Measurements from ENCODE around the gene OVCA2.

OVCA2 gene

DNA sequence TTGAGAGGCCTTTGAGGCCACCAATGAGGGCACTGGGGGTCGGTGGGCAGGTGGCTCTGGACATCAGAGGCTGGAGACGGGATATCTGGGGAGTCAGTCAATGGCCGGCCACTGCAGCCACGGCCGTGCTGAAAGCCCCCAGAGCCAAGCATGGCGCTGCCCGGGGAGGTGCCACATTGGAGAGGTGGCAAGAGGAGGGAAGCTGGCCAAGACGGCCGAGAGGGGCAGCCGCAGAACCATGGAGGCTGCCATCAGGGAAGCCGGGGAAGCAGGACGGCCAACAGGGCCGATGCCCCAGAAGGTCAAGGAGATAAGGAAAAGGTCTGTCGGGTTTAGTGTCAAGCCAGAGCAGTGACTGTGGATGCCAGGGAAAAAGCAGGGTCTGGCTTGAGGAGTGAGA lies 26.5 kb upstream of the OVCA2 start:
- DNase-seq: no peak

DNA sequence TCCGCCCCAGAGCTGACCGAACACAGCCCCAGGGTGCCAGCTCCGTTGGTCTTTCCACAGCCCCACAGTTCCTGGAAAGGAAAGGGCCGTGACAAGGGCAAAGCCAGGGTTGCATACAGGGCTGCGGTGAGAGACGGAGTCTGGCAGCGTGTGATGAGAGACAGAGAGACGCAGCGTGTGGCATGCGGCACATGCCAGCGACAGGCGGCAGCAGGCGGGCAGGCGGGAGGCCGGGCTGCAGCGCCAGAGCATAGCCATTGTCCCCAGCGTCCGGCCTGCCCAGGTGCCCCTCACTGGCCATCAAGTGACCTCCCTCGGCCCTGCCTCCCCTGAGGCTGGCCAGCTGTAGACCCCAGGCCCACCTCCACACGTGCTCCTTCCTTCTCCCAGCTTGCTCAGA lies 25.3 kb upstream of the OVCA2 start:
- no peak for DNase-seq

DNA sequence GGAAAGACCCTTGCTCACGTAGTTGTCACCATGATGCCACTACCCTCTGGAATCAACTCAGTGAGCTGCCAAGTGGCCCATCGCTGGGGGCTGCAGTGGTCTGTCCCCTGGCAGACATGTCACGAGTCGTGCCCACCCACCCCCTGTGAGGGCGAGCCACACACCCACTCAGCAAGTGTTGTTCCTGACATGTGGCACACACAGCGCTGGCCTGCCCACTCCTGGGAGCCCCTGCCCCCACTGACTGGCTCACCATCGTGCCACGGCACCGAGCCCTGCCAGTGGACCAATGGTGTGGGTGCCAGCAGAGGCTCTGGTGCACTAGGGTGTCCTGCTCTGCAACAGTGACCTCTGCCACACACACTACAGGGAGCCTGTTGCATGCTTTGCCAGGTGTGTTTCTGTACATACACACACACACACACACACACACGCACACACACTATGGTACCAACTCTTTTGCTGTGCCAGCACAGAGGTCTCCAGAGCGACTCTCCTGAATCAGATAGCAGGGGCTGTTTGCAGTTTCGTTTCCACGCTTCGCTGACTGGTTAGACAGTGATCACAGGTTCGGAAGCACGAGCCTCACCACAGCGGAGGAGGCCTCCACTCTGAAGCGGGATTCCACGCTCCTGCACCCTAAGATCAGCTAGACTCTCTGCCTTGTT lies 24.4 kb upstream of the OVCA2 start:
- no peak for DNase-seq

DNA sequence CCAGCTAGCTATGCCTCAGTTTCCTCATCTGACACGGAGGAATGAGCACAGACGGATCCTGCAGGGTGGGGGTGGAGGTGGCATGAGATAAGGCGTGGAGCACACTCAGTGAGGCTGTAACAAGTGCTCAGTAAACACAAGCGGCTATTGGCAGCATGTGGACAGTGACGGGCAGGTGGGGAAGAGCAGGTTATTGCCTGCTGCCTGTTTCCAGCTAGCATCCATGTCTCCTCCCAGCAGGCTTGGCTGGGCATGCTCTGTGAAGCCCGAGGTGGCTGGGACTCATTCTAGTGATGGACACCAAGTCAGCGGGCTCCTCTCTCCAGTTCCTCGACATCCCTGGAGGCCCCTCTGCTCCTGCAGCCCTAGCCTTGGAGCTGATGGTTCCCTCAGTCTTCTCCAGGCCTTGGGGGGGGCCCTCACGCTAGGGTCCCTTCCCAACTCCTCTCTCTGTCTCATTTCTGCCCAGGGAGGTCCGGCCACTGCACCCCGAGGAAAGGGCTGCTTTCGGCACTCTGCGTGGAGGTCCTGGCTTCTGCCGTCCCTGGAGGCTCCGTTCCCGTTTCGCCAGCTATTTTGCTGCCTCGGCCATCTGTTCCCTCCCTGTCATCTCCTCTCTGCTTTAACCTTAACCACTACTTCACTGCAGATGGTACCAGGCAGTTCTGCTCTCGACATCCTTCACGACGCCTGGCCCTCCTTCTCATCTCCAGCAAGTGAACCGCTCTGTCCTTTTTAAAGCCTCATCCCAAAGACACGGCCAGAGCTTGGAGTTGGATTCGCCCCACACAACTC lies 22.9 kb upstream of the OVCA2 start:
- DNase-seq: no peak

DNA sequence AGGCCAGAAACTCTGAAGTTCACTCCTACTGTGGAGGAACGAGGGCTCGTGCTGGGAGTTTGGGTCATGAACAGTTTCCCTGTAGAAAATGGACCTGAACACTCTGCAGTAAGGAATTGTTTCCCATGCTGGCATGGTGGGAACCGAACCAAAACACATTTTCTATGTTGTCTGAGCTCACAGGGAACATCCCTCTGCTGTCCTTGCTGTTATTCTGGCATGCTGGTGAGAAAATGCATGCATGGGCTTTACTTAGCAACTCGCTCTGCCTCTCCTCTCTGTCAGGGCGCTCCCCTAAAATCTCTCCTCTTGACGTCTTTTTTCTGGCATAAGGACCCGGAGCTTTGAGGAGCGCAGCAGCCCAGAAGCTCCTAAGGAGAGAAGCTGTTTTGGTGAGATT lies 22.1 kb upstream of the OVCA2 start:
- no peak for DNase-seq

DNA sequence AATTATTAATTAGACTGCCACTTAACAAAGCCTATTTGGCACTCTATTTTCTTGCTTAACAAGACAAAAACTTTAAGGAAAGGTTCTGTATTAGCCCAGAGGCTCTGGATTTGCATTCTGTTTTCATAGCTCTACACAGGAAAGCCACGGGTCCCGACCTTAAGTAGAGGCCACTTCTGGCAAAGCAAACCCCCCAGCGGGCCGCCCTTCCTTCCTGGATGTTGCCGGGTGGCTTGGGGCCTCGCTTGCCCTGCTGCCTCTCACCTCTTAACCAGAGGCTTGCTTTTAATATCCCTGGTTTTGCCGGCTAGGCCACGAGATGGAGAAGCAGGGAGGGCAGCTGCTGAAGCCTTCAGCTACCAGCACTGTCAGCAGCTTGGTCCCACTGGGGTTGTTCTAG lies 21.1 kb upstream of the OVCA2 start:
- no peak for DNase-seq

DNA sequence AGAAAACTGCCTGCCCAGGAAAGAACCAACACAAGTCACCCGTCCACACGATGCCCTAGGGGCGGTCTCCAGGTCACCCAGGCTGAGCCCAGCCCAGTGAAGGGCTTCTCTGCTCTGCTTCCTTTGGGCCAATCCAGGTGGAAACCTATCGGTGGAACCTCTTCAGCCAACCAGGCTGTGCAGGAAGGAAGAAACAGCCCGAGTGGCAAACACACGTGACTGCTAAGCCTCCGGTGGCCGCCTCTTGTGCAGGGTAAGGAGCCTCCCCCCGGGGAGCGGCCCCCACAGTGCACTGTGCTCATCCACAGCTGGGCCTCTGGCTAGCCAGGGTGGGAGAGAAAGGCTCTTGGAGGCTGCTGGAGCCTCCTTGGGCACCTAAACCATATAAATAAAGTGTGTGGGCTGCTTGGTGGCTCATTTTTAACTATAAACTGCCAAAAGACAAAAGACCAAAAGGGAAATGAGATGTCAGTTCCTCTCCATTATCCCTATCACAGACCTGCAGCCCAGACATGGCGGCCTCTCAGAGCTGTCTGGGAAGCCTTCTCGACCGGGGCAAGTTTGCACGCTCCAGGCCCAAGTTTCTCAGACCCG lies 19.1 kb upstream of the OVCA2 start:
- no peak for DNase-seq

DNA sequence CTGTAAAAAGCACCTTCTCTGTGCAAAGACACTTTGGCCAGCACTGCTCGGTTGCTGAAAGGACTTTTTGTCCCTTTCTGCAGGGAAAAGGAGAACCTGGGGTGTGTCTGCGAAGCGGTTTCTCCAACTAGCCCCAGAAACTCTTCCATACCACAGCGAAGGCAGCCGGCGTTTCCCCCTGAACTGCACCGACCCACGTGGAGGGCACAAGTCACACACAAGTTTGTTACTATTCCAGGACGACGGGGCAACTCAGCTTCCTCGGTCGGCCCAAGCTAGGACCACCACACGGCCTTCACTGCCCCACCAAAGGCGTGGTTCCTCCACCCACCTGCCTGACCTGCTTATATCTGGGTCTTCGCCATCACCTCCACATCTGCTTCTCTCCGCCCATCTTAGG lies 18.6 kb upstream of the OVCA2 start:
- no peak for DNase-seq

DNA sequence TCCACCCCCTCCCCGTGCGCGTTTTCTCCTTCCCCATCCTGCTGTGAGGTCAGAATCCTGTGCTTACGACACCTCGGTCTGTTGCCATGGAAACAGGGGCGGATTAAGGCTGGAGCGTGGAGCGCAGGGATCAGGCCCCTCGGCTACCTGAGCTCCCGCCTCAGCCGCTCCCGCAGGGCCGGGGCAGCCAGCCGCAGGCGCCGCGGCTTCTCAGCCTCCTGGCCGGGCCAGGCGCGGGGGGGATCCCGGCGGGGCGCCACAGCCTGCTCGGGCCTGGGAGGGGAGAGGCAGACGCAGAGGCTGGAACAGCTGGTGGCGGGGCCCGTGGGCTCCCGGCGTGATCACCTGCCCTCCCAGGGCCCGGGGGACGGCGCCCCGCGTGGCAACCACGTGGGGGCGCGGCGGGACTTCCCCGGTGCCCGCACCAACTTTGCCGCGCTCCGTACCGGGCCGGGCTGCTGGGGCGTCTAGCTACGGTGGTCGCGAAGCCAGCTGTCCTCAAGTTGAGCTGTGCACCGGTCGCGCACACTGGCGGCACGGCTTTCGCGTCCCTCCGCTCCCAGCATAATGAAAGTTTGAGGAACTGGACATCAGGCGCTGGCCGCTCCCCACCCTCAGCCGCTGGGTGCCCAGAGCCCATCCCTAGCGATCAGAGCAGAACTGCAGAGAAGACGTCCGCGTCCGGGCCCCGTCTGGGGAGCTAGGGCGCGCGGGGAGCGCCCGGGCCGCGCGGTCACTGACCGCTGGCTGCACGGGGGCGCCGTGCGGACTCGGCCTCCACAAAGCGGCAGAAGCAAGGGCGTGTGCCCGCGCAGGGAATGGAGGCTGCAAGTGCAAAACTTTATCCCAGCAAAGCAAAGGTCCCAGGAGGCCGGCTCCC lies 17.9 kb upstream of the OVCA2 start:
- DNase-seq: peak; percentile 57

DNA sequence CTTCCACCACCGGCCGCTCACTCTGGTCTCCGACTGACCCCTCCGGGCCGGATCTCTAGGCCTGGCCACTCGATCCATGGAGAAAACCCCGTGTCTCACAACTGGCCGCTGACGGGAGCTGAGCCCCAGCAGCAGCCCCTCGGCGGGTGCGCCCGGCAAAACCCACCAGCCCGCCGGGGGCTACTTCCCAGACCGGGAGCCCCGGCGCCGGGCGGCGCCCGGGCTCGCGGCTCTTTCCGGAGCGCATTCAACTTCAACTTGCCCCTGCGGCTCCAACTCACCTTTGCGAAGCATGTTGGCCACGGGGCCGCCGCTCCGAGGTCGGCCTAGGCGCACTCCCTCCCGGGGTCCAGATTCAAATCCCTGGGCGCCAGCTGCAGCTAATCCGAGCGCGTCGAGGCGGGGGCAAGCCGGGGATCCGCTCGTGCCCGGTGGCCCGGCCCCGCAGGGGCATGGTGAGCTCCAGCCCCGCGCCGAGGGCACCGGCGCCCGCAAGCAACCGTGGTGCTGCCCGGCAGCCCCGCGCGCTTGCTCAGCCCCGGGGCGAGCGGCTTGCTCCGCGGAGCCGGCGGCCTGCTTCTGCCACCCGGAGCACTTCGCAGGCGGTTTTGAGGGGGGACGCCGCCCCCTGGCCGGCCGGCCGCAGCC lies 17.1 kb upstream of the OVCA2 start:
- DNase-seq: peak; percentile 31

DNA sequence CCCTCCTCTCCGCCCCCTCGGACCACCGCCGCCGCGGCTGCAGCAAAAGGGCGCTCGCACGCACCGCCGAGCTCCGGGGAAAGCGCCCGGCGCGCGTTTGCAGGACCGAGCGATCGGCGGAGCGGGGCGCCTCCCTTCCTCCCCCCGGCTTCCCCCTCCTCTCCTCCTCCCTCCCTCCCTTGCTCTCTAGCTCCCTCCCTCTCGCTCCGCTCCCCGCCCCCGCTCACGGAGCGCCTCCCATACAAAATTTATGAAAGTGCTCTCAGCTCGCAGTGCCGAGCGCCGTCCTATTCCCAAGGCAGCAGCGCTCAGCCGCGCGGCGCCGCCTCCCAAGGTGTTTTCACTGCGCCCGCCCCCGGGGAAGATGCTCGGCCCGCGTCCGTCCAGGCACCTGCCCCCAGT lies 16.6 kb upstream of the OVCA2 start, which contains the start of gene RTN4RL1:
Gene RTN4RL1, minus strand, starts transcription at position 115 of the 402 bp plus-strand sequence. CDS start 469 bp downstream, outside the sequence.
- DNase-seq: peak; percentile 79

DNA sequence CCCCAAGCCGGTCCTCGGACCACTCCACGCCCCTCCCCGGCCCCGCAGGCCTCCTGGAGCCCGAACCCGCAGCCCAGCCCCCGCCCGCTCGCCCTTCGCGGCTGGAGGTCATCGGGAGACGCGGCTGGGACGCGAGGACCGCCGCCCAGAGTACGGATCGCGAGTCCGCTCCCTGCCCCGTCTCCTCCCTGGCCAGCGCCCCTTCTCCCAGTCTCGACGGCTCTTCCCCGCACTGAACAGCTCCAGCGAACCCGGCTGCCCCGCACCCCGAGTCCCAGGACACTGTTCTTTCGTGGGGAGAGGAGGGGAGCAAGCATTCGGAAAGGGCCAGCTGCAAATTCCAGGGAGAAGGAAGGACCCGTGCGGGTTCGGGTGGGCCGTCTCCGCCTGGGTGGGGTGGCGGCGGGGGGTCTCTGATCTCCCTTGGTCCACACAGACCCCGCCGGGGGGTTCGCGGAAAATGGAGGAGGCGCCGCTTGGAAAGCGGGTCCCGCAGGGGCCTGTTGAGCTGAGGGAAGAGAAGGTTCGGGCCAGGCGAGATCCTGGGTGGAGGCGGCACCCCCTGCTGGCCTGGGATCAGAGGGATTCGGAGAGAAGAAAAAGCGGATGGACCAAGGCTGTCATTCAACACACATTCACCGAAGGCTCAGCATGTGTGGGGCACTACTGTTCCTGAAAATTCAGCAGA lies 16.1 kb upstream of the OVCA2 start:
- DNase-seq: peak; percentile 55

DNA sequence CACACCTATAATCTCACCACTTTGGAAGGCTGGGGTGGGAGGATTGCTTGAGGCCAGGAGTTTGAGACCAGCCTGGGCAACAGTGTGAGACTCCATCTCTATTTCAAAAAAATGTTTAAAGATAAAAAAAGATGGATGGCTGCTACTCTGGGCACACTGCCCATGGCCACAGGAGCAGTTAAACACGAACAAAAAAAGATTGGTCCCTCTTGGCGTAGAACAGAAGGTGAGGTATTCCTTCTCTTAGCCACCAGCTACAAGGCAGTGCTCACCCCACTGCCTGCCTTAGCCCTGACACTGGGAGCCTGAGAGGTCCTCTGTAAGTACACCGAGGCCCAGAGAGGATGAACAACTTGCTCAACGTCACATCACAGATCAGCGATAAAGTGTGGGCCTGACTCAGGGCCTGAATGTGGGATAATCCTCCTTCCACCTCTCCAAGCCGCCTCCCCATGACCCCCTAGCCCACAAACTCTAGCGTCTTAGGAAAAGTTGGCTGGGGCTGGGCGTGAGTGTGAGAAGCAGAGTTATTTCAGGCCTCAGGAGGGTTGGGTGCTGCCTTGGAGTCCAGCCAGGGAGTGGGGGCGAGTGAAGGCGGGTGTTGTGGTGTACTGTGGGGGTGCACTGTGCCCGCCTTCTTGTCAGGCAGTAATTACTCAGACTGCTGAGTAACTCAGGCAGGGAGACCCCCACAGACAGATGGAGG lies 14.1 kb upstream of the OVCA2 start:
- no peak for DNase-seq

DNA sequence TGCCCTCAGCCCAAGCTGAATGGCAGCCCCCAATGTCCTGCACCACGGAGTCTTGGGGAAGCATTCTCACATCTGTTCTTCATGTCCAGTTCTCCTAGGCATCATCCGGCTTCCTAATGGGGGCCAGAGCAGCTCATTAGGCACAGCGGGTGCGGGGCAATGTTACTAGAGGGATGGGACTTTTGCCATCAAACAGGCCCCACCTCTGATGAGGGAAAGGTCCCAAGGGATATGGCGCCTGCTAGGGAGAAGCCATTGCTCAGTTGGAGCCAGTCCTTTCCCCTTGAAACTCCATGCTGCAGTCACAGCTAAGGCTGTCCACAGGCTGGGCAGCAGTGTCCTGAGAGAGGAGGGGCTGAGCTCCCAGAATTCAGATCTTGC lies 13.6 kb upstream of the OVCA2 start:
- DNase-seq: no peak

DNA sequence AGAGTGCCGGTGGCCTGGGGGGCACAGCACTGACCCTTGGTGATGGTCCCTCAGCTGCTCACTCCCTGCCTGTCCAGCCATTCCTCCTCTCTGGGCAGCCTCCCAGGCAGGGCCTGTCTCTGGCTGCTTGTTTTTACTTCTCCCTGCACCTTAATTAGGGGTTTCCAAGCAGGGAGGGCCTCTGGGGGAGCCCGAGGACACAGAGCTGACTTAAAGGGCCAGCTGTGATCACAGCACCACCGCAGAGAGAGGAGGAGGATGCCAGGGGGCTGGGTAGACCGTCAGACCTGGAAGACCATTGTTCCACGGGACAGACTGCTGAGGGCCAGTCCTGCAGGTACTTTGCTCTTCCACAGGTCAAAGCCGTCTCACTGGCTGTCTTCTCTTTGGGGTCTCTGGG lies 13.1 kb upstream of the OVCA2 start:
- no peak for DNase-seq

DNA sequence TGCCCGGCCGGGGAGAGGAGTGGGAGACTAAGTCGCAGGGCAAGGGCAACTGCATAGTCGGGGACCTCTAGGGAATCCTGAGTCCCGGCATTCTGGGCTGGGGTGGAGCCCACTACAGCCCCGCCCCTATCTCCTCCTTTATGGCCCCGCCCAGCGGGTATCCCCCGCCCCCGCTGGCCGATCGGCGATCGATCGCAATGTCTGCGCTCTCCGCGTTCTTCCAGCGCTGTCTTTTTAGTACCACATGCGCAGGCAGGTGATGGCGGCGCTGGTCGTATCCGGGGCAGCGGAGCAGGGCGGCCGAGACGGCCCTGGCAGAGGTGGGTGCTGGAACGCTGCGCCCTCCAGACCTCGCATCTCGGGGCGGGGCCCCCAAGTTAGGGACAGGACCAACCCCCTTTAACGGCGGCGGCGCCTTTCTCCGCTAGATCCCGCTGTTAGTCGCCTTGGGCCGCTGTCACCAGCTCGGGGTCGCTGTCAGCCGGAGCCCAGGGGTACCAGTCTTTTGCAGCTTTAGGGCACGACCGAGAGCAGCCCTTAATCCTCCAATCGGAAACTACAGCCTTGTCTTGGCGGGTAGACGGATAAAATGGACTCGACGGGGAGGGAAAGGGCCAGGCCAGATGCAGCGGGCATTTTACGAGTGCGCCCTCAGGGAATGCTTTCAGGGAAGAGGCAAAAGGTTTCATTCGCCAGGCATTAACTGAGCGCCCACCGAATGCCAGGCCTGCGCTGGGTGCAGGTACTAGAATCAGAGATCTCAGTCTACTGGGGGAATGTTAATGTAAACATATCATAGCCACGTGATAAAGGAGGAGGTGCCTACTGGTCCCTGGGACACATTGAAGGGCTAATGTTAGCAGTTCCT lies 11.7 kb upstream of the OVCA2 start, which contains the start of gene DPH1:
Gene DPH1, plus strand, starts transcription at position 243 of the 868 bp plus-strand sequence. Its CDS starts 17 bp downstream, at position 260.
- peak; percentile 92 for DNase-seq

DNA sequence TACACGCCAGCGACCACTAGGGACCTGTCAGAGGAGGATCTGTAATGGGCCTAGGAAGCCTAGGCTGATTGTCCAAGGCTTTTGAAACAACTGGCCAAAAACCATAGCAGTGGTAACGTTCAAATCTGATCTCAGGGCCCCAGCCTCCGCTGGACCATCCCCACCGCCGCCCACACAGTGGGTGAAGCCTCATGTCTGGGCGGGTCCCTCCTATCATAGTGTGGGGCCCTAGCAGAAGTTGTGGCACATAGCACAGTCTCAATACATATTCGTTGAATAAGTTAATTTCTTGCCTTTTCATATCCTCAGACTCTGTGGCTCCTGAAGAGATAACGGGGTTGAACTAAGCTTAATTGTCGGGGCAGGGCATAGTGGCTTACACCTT lies 11.1 kb upstream of the OVCA2 start:
- peak; percentile 73 for DNase-seq

DNA sequence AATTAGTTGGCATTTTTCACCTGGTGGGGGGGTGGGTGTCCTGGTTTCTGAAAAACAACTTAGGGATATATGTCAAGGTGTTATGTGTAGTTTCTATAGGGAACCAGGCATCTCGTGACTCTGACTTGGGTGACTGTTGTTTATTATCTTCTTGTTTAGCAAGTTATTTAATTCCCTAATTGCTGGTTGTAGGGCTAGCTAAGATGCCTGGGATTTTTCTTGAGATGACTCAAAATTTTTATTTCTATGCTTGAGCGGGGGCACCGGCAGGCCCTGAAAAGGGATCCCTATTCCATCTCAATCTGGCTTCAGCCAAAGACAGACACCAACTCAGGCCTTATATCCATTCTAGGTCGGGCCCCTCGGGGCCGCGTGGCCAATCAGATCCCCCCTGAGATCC lies 8.7 kb upstream of the OVCA2 start:
- no peak for DNase-seq

DNA sequence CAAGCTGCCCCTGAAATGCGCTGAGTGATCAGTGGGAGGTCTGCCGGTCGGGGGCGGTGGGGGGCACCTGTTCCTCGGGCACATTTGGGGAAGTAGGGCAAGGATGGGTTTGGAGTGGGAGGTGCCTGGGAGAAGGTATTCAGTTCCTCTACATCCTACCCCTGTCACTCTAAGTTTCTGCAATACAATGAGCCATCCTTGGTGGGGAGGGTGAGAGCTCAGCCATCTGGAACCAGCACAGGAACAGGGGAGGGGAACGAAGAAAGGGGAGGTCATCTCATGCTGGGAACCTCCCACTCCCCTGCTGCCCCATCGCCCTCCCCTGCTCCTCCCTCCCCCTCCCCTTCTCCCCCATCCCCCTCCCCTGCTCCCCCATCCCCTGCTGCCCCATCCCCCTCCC lies 7.7 kb upstream of the OVCA2 start:
- DNase-seq: no peak

Measured in stimulated activated CD4-positive, alpha-beta T cell treated with anti-CD3 and anti-CD28 coated beads, Interleukin-15, amount 100 ng/mL, for 24 hours (primary cell).